Gastroesophageal sphincter (tissue), 3 donors: ENCODE results near the gene IL27RA.

Experiments used
- POLR2AphosphoS5 ChIP-seq: sonication (generic); formaldehyde crosslinking; IDR thresholded peaks from one replicate; pipeline ENCODE4 v1.6.1; 2017; ENCODE audit warnings: antibody characterized with exemption
- TF ChIP-seq, protein P1 (sequence below), 4 experiments: fragments of 200-600 bp in 2 of 4; fragments of 450-650 bp in 2 of 4; sonication (generic) in 1 of 4; IDR thresholded peaks; one replicate each; pipeline ENCODE4 v1.5.1; 2017 to 2019; ENCODE audit warnings: antibody characterized with exemption in 4 of 4, mild to moderate bottlenecking in 2 of 4, moderate library complexity in 2 of 4

- no peak for TF ChIP-seq POLR2AphosphoS5
- TF ChIP-seq, protein P1, sequence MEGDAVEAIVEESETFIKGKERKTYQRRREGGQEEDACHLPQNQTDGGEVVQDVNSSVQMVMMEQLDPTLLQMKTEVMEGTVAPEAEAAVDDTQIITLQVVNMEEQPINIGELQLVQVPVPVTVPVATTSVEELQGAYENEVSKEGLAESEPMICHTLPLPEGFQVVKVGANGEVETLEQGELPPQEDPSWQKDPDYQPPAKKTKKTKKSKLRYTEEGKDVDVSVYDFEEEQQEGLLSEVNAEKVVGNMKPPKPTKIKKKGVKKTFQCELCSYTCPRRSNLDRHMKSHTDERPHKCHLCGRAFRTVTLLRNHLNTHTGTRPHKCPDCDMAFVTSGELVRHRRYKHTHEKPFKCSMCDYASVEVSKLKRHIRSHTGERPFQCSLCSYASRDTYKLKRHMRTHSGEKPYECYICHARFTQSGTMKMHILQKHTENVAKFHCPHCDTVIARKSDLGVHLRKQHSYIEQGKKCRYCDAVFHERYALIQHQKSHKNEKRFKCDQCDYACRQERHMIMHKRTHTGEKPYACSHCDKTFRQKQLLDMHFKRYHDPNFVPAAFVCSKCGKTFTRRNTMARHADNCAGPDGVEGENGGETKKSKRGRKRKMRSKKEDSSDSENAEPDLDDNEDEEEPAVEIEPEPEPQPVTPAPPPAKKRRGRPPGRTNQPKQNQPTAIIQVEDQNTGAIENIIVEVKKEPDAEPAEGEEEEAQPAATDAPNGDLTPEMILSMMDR (IDR thresholded peaks at IDR 0.05) = no peak
These were observed 49.5 kb upstream of the IL27RA start for GRCh38 chr19:13981988-13982501.
